ENCODE measurements around the gene SHB.

The SHB gene

DNA sequence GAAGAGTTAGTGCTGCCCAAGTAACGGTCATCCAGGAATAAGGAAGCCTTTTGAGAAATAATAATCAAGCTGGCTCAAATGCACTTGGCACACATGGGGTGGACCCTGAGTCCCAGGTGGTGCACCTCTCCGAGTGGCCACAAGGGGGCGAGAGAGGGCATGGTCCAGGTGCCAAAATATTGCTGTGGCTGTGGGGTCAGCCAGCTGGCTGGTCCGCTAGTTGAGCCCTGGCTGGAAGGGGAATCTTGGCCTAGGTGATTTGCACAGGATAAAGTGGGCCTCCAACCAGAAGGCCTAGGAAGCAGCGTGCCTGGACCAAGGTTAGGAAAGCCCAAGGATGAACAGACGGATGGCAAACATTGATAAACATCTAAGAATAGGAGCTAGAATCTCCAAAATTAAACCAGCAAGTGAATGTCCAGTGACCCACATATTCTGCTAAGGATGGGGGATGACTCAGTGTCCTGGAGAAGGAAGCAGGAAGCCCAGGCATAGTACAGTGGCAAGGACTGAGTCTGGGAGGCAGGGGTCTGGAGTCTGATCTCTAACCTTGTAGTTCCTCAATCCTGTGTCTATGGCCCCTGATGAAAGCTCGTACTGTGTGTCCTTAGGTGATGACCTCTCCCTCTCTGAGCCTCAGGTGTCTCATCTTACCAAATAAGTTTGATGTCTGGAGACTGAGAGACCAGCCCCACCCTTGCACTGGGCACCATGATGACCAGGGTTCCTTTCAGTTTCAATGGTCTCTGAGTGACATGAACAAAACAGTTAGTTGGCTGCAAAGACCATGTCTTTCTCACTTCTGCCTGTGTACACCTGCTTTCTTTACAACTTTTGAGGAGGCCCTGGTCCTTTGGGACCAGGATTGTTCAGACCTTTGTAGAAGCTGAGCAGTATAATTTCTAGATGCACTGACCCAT lies 19.2 kb upstream of the SHB start:
- DNase-seq, result peak; percentile 58 to 62

DNA sequence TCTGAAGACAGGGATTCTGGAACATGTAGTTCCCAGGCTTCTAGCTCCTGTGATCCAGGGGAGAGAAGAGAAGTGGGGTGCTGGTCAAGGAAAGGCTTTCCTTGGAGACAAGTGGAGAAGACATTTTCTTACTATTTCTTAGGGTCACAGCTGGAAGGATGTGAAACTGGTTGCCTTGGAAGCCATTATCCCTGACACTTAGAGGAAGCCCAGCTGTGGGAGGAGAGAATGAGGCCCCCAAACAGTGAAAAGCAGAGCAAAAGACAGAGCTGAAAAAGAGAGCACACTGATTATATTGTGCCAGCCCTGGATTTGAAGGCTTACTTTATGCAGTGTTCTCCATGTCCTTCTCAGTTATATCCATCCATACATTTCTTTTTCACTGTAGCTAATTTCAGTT lies 17.5 kb upstream of the SHB start:
- no peak for DNase-seq

DNA sequence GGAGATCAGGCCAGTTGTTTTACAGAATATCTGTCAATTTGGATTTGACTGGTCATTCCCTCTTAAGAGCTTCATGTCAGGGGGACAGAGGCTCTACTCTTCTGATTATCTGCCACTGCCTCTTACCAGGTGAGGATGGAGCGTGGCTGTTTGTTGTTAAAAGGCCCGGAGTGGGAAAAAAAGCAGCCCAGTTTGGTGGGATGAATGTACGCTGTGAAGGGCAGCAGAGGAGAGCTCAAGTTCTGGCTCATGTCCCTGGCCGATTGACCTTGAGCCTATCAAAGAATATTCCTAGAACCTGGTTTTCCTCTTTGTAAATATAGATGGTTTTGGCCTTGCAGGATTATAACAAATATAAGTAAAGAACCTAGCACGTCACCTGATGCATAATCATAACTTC lies 16.3 kb upstream of the SHB start:
- no peak for DNase-seq

DNA sequence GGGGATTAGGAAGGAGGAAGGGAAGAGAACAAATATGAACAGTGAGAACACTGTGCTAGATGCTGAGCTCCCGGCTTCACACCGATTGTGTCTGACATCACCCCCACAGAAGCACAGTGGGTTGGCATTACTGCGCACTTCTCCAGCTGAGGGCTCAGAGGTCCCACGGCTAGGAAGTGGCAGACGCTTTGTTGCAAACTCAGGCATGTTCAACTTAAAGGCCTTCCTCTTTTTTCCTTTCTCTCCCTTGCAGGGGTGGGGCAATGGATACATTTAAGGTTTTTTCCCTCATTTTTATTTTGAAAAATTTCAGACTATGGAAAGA lies 15.5 kb upstream of the SHB start:
- DNase-seq, result no peak

DNA sequence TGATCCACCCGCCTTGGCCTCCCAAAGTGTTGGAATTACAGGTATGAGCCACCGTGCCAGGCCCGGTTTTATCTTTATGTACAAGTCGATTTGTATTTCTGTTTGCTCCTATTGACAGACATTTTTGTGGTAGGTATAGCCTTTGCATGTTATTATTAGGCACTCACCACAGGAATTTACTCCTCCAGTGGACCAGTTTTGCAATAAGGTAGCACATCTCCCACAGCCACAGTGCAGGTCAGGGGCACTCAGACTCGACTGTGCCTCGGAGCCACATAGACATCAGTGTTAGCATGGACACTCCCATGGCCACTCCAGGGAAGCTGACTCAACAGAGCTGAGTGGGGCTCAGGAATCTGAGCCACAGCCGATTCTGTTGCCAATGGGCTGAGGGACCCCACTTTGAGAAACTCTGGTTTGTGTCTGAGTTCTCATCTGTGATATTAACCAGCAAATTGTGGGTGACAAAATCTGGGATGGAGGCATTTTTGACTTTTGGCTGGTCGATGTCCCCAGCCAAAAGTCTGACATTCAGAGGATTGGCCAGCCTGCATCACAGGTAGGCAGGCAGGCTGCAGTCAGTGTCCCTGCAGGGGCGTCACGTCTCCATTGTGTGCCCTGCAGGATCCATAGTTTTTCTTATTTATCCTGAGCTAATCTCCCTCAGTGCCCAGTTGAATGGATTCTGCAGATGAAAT lies 15.0 kb upstream of the SHB start:
- no peak for DNase-seq

DNA sequence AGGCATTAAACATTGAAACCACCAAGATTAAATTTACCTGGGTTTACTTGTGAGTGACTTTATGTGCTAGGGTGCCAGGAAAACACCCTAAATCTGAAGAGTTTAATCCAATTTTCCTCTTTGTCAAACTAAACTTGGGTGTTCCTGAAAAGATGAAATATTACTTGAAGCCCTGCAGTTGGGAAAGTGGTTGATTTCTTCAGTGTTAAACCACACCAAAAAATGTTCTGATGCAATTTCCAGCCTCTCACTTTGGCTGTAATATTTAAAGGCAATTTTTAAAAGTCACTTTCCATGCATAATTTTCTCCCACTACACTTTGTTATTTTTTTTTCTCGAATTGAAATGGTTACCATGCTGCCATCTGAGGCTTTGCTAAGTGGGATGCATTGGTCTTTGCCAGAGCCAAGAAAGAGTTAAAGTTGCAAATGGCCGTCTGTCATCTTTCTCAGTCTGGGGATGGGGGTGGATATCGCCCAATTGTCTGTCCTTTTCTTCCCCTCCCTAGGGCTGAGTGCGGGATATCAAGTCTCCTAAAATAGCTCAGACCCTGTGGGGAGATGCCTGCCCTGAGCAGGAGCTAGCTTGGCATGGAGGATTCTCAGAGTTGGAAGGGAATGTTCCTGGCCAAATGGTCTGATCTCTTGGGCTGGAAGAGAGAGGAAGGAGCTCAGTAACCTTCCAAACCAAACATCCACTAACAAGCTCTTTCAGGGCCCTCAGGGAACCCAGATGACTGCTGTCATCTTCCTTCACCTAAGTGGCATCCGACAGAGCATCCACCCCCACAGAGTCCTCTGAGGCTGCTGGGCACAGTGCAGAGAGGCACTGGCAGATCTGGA lies 13.6 kb upstream of the SHB start:
- DNase-seq, result no peak

DNA sequence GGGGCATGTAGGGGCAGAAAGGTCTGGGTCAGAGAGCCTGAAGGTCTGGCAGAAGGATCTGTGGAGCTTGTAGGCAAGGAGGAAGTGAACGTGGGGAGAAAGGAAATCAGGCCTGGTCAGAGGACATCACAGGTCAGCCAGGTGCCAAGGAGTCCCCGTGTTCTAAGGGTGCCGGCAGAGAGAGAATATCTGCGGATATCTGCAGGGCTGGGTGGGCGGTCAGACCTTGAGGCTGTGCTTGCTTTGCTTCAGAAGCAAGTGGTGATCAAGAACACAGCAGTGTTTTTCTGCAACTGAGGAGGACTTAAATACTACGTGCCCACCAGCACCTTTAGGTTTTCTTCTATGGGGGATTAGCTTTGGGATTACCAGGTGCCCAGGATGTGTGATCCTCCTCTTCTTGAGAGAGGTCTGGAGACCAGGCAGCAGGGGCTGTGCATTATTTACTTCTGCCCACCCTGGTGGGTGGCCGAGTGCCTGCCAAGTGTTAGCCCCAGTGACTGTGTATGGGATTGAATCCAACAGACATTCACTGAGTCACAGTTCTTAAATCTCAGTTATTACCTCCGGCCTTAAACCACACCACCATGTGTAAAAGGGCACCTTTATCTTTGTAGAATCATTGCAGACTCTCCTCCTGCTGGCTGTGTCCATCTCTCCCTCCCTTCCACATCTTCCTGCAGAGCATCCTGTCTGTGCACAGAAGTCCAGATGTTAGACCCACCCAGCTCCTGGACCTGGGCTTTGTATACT lies 12.5 kb upstream of the SHB start:
- DNase-seq, result no peak

DNA sequence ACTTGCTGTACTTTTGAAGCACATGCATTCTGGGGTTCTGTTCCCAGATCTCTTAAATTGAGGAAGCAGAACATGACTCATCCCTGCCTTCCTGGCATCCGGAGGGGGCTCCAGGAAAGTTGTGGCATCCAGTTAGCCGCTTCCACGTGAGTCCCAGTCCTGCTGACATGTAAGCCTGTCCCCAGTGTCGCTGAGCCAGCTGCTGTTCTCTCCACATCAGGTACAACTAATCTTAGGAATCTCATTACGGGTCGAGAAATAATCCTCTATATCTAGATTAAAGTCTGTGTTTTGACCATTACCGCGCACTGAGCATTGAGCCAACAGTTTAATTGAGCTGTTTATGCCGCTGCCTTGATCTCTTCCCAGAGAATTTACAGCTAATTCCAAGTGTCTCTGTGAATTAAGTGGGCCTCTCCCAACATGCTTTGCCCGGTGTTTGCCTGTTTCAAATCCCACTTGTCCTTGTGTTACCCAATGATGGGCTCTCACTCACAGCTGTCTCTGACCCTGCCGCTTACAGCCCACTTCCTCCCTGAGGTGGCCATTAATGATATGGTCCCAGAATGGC lies 10.5 kb upstream of the SHB start:
- peak in 1 of 2 donors; percentile 24 for DNase-seq

DNA sequence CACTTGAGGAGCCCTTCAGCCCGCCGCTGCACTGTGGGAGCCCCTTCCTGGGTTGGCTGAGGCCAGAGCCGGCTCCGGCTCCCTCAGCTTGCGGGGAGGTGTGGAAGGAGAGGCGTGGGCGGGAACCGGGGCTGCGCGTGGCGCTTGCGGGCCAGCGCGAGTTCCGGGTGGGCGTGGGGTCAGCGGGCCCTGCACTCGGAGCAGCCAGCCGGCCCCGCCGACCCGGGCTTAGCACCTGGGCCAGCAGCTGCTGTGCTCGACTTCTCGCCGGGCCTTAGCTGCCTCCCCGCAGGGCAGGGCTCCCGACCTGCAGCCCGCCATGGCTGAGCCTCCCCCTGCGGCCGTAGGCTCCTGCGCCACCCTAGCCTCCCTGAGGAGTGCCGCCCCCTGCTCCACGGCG lies 6.2 kb upstream of the SHB start:
- no peak for DNase-seq

DNA sequence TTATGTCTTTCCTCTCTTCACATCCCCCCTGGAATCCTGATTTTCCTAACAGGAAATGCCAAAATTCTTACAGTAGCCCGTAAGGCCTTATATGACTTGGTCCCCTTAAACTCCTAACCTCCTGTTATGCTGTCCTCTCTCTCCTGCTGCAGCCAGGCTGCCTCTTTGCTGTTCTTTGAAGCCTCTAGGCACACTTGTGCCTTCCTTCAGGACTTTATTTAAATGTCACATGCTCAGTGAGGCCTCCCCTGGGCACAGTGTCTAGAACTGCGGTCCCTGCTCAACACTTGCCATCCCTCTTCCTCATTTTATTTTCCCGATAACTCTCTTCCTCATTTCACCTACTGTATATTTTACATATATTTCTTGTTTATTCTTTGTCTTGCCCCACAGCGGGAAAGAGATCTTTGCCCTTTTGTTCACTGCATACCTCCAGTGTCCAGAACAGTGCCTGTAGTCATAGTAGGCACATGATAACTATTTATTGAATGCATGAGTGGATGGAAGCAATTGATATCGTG lies 5.5 kb upstream of the SHB start:
- DNase-seq, result no peak

DNA sequence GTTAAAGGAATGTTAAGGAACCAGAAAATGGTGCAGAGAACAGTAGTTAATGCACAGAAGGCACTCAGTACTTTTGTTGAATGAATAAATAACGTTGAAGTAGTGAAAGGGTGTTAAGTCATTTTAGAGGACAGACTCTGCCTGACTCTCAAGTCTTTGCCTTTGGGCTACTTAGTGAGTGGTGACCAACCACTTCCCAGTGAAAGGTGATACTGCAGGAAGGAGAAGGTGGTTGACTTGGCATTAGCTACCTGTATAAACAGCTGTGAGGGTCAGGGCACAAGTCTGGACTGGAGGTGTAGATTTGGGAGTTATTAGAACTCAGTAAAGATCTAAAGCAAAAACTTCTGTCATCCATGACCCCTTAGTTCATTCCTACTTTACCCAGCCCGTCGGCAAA lies 4.9 kb upstream of the SHB start:
- DNase-seq, result no peak

DNA sequence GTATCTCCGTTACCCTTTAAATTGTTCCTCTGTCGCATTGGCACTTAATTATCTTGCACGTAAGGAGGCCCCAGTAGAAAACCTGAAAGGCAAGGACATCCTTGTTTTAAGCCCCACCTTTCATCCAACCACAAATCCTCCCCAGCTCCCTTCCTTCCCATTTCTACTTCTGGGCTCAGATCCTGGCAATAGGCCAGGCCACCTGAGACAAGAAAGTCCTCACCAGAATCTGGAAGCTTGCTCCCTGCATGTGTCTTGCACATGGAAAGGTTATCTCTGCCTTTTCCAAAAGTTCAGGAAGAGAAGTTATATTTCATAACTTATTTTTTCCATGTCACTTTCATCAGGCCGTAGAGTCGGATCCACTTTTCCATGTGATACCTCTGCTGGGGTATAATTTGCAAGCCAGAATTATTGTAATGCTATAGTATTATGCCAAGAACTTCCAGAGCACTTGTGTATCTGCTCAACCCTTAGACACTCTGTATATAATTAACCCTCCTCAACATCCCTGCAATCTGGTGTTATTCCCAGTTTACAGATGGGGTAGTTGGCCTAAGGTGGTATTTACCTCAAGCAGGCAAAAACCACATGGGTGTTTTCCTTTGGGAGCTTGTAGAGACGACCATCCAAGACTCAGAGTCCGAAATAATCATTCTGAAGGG lies 2.6 kb upstream of the SHB start:
- no peak for DNase-seq

DNA sequence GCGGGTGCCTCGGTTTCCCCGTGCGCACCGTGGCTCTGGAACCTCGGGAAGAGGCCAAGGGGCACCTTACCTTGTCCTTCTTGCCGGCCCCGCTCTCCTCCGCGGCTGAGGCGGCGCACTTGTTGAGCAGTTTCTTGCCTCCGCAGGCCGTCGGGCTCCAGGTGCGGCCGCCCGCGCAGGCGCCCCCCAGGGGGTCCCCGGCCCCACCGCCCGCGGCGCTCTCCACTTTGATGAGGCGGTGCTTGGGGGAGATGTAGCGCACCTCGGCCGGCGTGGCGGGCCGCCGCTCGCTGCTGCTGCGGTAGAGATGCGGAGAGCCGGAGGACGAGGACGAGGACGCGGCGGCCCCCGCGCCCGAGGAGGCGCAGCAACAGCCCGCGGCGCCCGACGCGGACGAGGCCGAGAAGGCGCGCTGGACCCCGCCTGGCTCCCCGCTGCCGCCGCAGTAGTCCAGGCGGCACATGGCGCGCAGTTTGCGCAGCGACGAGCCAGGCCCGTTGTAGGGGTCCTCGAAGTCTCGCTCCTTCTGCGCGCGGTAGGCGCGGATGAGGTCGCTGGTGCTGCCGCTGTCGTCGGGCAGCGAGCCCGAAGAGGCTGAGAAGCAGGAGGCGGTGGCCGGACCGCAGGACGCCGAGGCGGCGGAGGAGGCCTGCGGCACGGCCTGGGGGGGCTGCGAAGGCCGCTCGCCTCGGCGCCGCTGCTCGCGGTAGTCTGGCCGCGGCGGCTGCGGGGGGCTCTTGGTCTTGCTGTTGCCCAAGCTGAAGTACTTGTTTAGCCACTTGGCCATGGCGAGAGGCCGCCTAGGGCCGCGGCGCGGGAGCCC lies 957 bp downstream of the SHB start:
- peak in 1 of 2 donors; percentile 8 for DNase-seq

DNA sequence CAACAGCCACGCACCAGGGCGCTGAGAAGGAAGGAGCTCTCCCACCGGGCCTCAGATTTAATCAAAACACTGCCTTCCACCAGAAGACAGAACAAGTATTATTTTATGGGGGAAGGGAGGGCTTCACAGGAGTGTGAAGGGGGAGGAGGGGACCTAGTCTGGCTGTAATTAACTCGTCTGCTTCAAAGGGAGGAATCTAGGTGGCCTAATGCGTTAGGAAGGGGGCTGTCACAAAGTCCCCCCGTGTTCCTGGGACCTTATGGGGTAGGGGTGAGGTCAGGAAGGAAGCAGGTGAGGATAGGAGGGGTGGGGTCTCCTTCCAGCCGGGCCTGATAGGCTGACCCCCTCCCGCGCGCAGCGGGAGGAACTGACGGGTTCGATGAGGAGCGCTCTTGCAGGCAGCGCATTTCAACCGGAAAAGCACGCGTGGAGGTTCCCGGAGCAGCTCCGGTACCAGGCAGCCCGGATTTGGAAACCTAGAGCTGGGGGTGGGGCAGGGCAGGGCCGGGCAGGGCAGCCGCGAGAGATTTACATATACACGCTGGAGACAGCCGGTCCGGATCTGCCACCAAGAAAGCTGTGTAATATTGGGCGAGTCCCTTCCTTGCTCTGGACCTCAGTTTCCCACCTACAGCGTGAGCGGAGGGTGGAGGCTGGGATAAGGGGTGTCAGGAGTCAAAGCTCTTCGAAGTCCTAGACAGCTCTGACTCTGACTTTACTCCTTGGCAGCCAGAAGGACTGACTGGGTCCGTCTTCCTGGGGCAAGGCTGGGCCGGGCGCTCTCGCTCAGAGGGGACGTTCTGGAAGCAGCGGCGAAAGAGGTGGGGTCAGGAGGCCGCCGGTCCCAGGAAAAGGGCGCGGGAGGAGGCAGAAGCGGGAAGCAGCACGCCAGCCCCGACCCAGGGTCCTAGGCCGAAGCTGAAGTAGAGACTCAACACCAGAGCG lies 1.8 kb downstream of the SHB start:
- DNase-seq, result peak in 1 of 2 donors; percentile 13

DNA sequence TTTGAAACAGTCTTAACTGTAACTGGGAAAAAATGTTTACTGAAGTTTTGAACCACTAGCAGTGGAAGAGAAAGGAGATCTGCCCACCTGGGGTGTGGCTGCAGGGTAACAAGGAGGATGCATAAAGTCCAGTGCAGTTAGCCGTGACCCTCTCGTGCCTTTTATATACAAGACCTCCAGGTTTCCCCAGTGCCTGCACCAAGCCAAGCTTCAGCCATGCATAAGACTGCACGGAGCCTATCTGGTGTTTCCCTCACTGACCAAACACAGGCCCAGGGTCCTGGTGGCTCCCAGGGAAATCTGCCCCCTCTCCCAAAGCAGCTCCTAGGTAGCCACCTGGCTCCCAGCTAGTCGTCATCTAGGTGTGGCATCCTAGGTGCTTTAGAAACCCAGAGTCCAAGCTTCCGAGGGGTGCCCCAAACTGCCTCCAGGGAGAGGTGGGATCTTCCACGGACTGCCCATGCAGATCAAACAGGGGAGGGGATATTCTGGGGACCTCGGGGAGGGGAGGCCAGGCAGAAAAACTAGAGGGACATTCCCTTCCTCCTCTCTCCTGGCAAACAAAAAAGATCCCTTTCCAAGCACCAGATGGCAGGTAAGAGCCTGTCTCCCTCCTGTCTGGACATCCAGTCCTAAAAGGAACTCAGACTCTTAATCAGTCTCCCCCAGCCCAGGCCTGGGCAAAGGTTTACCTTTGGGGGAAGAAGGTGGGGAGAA lies 2.7 kb downstream of the SHB start:
- no peak for DNase-seq

DNA sequence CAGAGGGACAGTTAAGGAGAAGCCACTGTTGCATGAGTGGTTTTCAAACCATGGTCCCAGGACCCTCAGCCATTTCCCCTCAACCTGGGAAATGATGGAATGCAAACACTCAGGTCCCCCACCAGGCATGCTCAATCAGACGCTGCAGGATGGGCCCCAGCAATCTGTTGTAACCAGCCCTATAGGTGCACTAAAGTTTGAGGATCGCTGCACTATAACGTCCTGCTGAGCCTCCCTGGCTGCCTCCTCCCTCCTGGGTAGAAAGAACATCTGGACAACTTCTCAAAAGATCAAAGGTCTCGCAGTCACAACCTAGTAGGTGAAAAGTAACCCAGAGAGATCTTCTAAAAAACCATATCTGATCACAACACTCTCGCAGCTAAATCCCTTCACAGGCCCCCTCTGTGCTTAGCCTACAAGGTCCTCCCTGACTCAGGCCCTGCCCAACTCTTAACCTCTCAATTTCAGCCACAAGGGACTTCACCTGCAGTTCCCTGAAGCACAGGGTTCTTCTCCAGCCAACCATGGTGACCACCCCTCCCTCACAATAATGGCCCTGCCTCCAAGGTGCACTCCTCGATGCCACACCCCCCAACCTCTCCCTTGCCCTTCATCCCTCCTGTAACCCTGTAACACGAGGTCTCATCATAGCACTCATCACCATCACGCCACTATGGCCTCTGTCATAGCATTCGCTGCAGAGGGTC lies 3.5 kb downstream of the SHB start:
- DNase-seq, result no peak

DNA sequence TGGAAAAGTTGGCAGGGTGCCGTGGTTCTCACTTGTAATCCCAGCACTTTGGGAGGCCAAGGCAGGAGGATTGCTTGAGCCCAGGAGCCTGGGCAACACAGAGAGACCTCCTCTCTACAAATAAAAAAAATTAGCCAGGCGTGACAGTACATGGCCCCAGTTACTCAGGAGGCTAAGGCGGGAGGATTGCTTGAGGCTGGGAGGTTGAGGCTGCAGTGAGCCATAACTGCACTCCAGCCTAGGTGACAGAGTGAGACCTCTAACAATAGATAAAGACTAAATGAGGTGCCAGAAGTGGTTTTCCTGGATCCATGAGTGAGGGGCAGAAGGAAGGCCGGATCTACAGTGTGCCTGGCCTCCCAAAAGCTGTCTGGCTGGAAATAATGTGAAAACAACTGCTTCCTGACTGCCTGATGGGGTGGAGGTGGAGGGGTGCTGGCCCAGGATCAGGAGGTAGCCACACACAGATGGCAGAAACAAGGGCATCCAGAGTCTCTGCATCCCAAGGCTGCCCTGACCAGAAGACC lies 4.1 kb downstream of the SHB start:
- DNase-seq, result no peak

DNA sequence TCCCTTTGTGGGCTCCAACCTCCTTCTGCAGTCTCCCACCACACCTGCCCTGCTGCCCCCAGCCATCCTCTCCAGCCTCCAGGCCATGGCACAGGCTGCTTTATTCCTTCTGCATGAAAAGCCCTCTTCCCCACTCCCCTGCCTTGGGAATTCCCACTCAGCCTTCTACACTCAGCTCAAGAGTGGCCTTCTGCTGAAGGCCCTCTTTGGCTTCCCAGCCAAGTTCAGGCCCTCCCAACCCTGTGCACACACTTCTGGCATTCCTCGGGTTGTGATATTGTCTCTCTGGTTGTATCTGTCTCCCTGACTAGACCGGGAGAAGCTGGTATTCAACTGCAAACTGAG lies 5.7 kb downstream of the SHB start:
- no peak for DNase-seq
